ENCODE results near the gene RYR2. TPM values are rescaled to one million over a fixed set of nuclear protein-coding genes. Genes with fewer than 3 reads are reported as not detected.

Gene RYR2
- total and polyA plus RNA-seq, 9 donors, result 2.3 to 4.7 (median 3.3) TPM

DNA sequence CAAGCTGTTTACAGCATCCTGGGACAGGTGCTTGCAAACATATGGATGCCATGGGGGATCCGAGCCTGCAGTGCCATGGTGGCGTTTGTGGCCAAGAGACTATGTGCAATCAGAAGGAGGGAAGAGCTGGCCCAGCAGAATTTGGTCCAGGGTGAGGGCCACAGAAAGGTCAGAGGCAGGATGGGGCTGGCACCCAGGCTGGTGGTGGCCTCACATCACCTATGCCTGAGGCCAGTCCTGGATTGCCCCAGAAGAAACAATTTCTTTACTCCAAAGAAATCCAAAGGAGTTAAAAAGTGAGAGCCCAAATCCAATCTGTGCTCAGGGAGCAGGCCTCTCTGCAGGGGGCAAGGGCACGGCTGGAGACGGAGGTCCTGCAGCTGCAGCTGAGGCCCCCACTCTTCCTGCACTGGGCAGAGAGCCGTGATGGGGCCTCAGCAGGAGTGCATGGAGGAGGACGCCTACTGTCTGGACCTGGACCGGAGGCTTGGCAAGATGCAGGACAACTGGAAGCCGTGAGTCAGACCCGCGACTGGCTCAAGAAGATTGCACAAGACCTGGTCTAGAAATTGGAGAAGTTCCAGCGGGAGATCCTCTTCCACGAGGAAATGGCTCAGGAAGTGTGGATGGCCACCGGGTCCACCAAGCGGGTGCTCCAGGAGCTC is 163.5 kb downstream of the RYR2 start:
- no peaks in the 10 kb centered on the region for H3K4me1 ChIP-seq (ENCODE audit: control insufficient read depth, insufficient read depth, low read length)
- 44% methylated on average over 14 of the region's 14 CpGs for WGBS (ENCODE audit: insufficient coverage)
- H3K4me3 ChIP-seq (ENCODE audit: low read length), result no peak overlapping the region
- no peaks in the 10 kb centered on the region for H3K27me3 ChIP-seq (ENCODE audit: control insufficient read depth, insufficient read depth, low read length)
- no peak overlapping the region for H3K27ac ChIP-seq (ENCODE audit: low read length)
- H3K9me3 ChIP-seq (replicated peaks; ENCODE audit: control insufficient read depth, low read depth, low read length), result no peaks in the 10 kb centered on the region
- H3K36me3 ChIP-seq (ENCODE audit: control insufficient read depth, insufficient read depth, low read length), result no peaks in the 10 kb centered on the region
- DNase-seq, result peak; percentile 36

DNA sequence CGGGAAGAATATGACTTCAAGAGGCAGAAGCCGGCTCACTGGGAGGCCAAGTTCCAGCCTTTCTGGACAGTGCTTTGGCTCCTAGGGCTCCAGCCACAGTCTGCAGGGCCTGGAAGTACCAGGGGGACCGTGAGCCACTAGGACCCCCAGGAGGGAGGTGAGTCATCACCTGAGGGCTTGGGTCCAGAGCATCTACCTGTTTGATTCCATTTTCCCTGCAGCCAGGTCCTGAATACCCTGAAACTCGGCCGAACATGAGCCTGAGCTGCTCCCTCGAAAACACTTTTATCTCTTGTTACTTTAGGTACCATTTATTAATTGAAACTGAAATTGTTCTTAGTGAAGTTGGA is 164.1 kb downstream of the RYR2 start:
- H3K27ac ChIP-seq (ENCODE audit: low read length), result no peak overlapping the region
- no peaks in the 10 kb centered on the region for H3K27me3 ChIP-seq (ENCODE audit: control insufficient read depth, insufficient read depth, low read length)
- H3K4me3 ChIP-seq (ENCODE audit: low read length), result no peak overlapping the region
- H3K4me1 ChIP-seq (ENCODE audit: control insufficient read depth, insufficient read depth, low read length), result no peaks in the 10 kb centered on the region
- 56% methylated on average over 3 of the region's 6 CpGs for WGBS (ENCODE audit: insufficient coverage)
- DNase-seq, result no peak
- no peaks in the 10 kb centered on the region for H3K36me3 ChIP-seq (ENCODE audit: control insufficient read depth, insufficient read depth, low read length)
- no peaks in the 10 kb centered on the region for H3K9me3 ChIP-seq (replicated peaks; ENCODE audit: control insufficient read depth, low read depth, low read length)

DNA sequence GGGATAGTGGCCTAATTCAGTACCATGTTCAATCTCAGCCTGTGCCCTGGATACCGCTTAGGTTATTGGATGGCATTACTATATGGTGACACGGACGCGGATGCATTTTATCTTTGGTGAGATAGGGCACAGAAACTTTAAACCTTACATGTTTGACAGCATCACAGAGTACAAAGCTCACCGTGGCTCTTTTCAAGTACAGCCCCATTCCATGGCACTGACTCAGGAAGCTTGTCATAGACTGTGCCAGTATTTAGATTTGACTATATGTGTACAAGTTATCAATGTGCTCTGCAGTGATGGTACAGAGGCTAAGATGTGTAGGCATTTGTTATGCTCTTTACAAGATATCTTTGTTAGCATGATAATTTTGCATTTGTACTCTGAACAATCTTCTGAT is 169.0 kb downstream of the RYR2 start:
- WGBS (ENCODE audit: insufficient coverage), result no CpG with 5 or more reads among the region's 5 CpGs
- H3K9me3 ChIP-seq (replicated peaks; ENCODE audit: control insufficient read depth, low read depth, low read length), result no peaks in the 10 kb centered on the region
- no peaks in the 10 kb centered on the region for H3K4me1 ChIP-seq (ENCODE audit: control insufficient read depth, insufficient read depth, low read length)
- no peak for DNase-seq
- no peak overlapping the region for H3K27ac ChIP-seq (ENCODE audit: low read length)
- H3K4me3 ChIP-seq (ENCODE audit: low read length), result no peak overlapping the region
- H3K36me3 ChIP-seq (ENCODE audit: control insufficient read depth, insufficient read depth, low read length), result no peaks in the 10 kb centered on the region
- H3K27me3 ChIP-seq (ENCODE audit: control insufficient read depth, insufficient read depth, low read length), result no peaks in the 10 kb centered on the region

DNA sequence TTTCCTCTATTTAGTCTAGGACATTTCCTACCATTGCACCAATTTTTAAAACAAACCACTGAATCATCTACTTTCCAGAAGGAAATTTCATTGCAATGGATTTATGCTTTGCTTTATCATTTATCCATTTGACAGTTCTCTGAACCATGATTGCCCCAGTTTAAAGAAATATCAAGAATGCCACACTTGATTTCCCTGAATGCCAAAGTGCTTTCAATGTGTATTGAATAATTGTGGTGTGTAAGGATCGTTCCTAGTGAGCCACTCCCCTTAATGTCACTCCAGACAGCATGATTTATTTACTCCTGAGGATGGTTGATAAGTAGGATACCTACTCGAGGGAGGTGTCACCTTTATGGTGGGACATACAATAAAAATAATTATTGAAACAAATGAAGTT is 169.6 kb downstream of the RYR2 start:
- no CpG with 5 or more reads among the region's 2 CpGs for WGBS (ENCODE audit: insufficient coverage)
- no peak overlapping the region for H3K4me3 ChIP-seq (ENCODE audit: low read length)
- no peaks in the 10 kb centered on the region for H3K4me1 ChIP-seq (ENCODE audit: control insufficient read depth, insufficient read depth, low read length)
- no peak for DNase-seq
- no peaks in the 10 kb centered on the region for H3K27me3 ChIP-seq (ENCODE audit: control insufficient read depth, insufficient read depth, low read length)
- no peaks in the 10 kb centered on the region for H3K9me3 ChIP-seq (replicated peaks; ENCODE audit: control insufficient read depth, low read depth, low read length)
- no peaks in the 10 kb centered on the region for H3K36me3 ChIP-seq (ENCODE audit: control insufficient read depth, insufficient read depth, low read length)
- no peak overlapping the region for H3K27ac ChIP-seq (ENCODE audit: low read length)

DNA sequence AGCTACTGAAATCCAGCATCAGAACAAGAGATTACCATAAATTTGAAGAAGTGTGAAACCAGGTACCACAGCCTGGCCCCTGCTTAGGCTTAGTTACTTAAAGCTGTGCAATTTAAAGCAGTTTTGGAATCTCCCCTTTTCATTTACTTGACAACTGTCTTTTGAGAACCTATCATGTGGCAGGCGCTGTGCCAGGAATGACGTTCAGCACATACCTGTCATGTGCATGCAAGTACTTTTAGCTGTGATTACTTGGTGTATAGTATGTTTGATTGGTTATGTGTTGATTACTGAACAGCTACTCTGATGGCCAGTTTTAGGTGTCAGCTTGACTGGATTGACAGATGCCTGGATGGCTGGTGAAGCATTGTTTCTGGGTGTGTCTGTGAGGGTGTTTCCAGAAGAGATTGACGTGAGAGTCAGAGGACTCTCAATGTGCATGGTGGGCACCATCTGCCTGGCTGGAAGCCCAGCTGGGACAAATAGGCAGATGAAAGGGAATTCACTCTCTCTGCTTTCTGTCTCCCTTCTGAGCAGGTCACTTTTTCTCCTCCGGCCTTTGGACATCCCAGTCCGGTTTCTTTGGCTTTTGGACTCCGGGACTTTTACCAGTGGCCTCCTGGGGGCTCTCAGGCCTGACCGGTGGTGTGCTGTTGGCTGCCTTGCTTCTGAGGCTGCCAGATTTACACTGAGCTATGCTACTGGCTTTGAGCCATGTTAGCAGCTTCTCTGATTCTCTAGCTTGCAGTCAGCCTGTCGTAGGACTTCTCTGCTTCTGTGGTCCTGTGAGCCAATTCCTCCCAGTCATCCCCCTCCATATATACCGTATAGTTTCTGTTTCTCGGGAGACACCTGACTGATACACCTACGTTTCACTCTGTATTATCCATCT is 178.0 kb downstream of the RYR2 start:
- no peaks in the 10 kb centered on the region for H3K9me3 ChIP-seq (replicated peaks; ENCODE audit: control insufficient read depth, low read depth, low read length)
- H3K4me1 ChIP-seq (ENCODE audit: control insufficient read depth, insufficient read depth, low read length), result peaks cover 11% of the 10 kb centered on the region
- H3K4me3 ChIP-seq (ENCODE audit: low read length), result no peak overlapping the region
- 16% methylated on average over 7 of the region's 11 CpGs for WGBS (ENCODE audit: insufficient coverage)
- H3K27ac ChIP-seq (ENCODE audit: low read length), result peak overlapping the region; percentile 52
- H3K36me3 ChIP-seq (ENCODE audit: control insufficient read depth, insufficient read depth, low read length), result no peaks in the 10 kb centered on the region
- H3K27me3 ChIP-seq (ENCODE audit: control insufficient read depth, insufficient read depth, low read length), result no peaks in the 10 kb centered on the region
- peak; percentile 87 for DNase-seq

DNA sequence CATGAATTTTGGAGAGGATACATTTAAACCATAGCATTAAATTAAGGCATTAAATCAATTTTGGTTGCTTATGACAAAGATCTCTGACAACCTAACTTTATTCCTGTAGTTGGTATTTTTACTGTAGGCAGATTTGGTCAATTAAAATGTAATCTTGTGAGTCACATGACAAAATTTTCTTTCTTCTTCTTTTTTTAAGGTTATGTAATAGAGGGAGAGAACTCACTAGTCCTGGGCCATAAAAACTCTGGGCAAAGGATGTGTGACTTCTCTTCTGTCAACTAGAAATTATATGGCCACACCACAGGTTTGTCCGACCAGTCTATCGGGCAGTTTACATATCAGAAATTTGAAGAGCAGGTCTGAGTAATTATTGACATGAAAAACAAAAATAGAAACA is 181.4 kb downstream of the RYR2 start:
- Histone ChIP-seq H3K27ac (ENCODE audit: low read length) (no peak overlapping the region), H3K4me3 (ENCODE audit: low read length) (no peak overlapping the region), H3K9me3 (replicated peaks; ENCODE audit: control insufficient read depth, low read depth, low read length) (no peaks in the 10 kb centered on the region), H3K27me3 (ENCODE audit: control insufficient read depth, insufficient read depth, low read length) (no peaks in the 10 kb centered on the region), H3K4me1 (ENCODE audit: control insufficient read depth, insufficient read depth, low read length) (peaks cover 19% of the 10 kb centered on the region), H3K36me3 (ENCODE audit: control insufficient read depth, insufficient read depth, low read length) (no peaks in the 10 kb centered on the region)
- no CpG with 5 or more reads among the region's 2 CpGs for WGBS (ENCODE audit: insufficient coverage)
- DNase-seq, result no peak

DNA sequence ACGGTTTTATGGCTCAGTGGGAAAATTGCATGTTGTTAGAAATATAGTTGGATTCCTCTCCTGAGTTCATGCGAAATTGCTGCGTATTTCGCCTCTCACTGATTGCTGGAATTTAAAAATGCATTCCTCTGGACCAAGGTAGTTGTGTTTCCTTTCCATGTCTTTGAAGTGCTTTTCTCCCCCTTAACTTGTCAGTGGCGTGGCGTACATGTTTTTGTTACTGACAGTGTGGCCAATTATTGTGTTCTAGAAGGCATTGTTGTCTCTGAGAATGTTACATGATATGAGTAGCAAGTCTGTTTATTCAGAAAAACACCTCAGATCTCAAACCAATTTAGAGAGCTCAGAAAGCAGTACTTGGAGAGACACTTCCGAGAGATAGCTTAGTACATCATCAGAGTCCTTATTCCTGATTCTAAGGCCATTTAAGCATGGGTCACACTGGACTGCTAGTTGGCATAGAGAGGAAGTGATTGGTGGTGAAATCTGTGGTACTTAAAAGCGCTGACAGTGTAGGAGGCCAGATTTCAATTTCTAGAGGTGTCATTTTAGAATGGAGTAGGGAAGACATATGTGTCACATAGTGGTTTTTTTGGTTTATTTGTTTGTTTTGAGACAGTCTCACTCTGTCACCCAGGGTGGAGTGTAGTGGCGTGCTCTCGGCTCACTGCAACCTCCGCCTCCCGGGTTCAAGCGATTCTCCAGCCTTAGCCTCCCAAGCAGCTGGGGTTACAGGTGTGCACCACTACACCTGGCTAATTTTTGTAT is 184.4 kb downstream of the RYR2 start:
- Histone ChIP-seq H3K4me1 (ENCODE audit: control insufficient read depth, insufficient read depth, low read length) (peaks cover 8% of the 10 kb centered on the region), H3K27me3 (ENCODE audit: control insufficient read depth, insufficient read depth, low read length) (no peaks in the 10 kb centered on the region), H3K27ac (ENCODE audit: low read length) (no peak overlapping the region), H3K36me3 (ENCODE audit: control insufficient read depth, insufficient read depth, low read length) (no peaks in the 10 kb centered on the region), H3K4me3 (ENCODE audit: low read length) (no peak overlapping the region), H3K9me3 (replicated peaks; ENCODE audit: control insufficient read depth, low read depth, low read length) (no peaks in the 10 kb centered on the region)
- DNase-seq, result peak; percentile 40
- 20% methylated on average over 5 of the region's 13 CpGs for WGBS (ENCODE audit: insufficient coverage)

DNA sequence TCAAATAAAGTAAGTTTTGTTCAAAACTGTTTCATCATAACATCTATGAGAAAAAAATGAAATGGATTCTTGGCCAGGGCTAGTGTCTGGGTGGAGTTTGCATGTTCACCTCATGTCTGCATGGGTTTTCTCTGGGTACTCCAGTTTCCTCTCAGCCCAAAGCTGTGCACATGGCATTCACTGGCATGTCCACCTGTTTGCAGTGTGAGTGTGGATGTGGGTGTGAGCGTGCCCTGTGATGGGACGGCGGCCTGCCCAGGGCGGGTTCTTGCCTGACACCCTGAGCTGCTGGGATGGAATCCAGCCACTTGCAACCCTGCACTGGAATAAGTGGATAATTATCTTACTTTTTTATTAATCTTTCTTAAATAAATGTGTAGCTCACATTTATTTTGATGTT is 185.5 kb downstream of the RYR2 start:
- Histone ChIP-seq H3K4me3 (ENCODE audit: low read length) (no peak overlapping the region), H3K9me3 (replicated peaks; ENCODE audit: control insufficient read depth, low read depth, low read length) (no peaks in the 10 kb centered on the region), H3K4me1 (ENCODE audit: control insufficient read depth, insufficient read depth, low read length) (peaks cover 8% of the 10 kb centered on the region), H3K27ac (ENCODE audit: low read length) (no peak overlapping the region), H3K36me3 (ENCODE audit: control insufficient read depth, insufficient read depth, low read length) (no peaks in the 10 kb centered on the region), H3K27me3 (ENCODE audit: control insufficient read depth, insufficient read depth, low read length) (no peaks in the 10 kb centered on the region)
- DNase-seq, result peak; percentile 30
- WGBS (ENCODE audit: insufficient coverage), result no CpG with 5 or more reads among the region's 4 CpGs

DNA sequence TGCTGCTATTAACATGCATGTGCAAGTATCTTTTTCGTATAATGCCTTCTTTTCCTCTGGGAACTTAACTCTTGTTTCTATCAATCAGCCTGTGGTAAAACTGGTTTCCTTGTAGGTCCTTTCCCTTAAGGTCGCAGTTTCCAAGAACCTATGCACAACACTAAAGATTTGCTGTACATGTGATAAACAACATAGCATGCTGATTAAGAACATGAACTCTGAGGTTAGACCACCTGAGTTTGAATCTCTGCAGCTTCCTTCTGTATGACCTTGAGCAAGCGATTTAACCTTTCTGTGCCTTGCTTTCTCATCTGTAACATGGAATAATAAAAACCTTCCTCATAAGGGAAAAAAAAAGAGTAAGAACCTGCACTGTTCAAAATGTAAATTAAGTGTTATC is 186.4 kb downstream of the RYR2 start:
- Histone ChIP-seq H3K27me3 (ENCODE audit: control insufficient read depth, insufficient read depth, low read length) (no peaks in the 10 kb centered on the region), H3K4me1 (ENCODE audit: control insufficient read depth, insufficient read depth, low read length) (peaks cover 8% of the 10 kb centered on the region), H3K27ac (ENCODE audit: low read length) (no peak overlapping the region), H3K9me3 (replicated peaks; ENCODE audit: control insufficient read depth, low read depth, low read length) (no peaks in the 10 kb centered on the region), H3K4me3 (ENCODE audit: low read length) (no peak overlapping the region), H3K36me3 (ENCODE audit: control insufficient read depth, insufficient read depth, low read length) (no peaks in the 10 kb centered on the region)
- no CpG with 5 or more reads among the region's 3 CpGs for whole genome bisulfite sequencing (ENCODE audit: insufficient coverage)
- no peak for DNase-seq

DNA sequence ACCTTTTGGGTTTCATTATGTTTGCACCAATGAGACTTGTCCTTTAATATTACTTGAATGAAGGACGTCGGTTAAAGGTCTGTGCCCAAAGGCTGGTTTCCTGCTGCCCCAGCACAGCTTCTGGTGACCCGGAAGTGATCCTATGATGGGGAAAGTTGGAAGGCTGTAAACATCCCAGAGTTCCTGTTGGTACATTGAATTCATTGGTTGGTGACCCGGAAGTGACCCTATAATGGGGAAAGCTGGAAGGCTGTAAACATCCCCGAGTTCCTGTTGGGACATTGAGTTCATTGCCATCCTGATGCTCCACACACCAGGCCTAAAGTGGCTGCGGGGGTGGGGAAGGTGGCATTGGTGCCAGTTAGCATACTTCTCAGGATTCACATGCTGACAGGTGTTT is 187.3 kb downstream of the RYR2 start:
- peaks cover 8% of the 10 kb centered on the region for H3K4me1 ChIP-seq (ENCODE audit: control insufficient read depth, insufficient read depth, low read length)
- no peak overlapping the region for H3K4me3 ChIP-seq (ENCODE audit: low read length)
- no peaks in the 10 kb centered on the region for H3K36me3 ChIP-seq (ENCODE audit: control insufficient read depth, insufficient read depth, low read length)
- no peak for DNase-seq
- H3K9me3 ChIP-seq (replicated peaks; ENCODE audit: control insufficient read depth, low read depth, low read length), result no peaks in the 10 kb centered on the region
- no peak overlapping the region for H3K27ac ChIP-seq (ENCODE audit: low read length)
- 100% methylated on average over 3 of the region's 6 CpGs for WGBS (ENCODE audit: insufficient coverage)
- H3K27me3 ChIP-seq (ENCODE audit: control insufficient read depth, insufficient read depth, low read length), result no peaks in the 10 kb centered on the region
